Endothelial cell of umbilical vein (primary cell): ENCODE results near the gene CCDC69. TPM values are rescaled to one million over a fixed set of nuclear protein-coding genes. Genes with fewer than 3 reads are reported as not detected.

Source experiments
- BruUV-seq: library from RNA; stranded (reverse); fragments of 400-500 nt; replicated peaks from 2 replicates; lab custom pipeline; 2021; lab: Mats Ljungman, UMichigan
- CTCF ChIA-PET: fragments of 300-600, 350-600 bp; sonication (Branson Sonifier 250); formaldehyde crosslinking; loops from one replicate; lab custom pipeline; 2021; ENCODE audit warnings: antibody characterized with exemption, inconsistent platforms; lab: Charles Lee
- POLR2A ChIA-PET: fragments of 300-600, 350-600 bp; sonication (Branson Sonifier 250); formaldehyde crosslinking; loops from one replicate; lab custom pipeline; 2021; ENCODE audit warnings: antibody characterized with exemption, inconsistent platforms; lab: Charles Lee
- DNase-seq: peaks from one replicate; pipeline ENCODE4 v3.0.0-alpha.2; 2011; ENCODE audit warnings: low read depth, low spot score
- FAIRE-seq: peaks from 2 replicates; lab custom pipeline; 2011; peaks lifted over from hg19 to GRCh38; lab: Jason Lieb, UNC
- H2AFZ ChIP-seq: 2 replicates; pipeline ENCODE4 v1.6.0; 2012; ENCODE audit warnings: low read depth, low read length, control low read depth, inconsistent platforms
- H3K27ac ChIP-seq: 2 replicates; pipeline ENCODE4 v1.5.1; 2011; ENCODE audit warnings: low read depth, mild to moderate bottlenecking, control low read depth, low read length, moderate library complexity; ENCODE audit not compliant: insufficient read depth
- H3K27me3 ChIP-seq, 2 experiments: 2 replicates each; pipeline versions ENCODE4 v1.6.0 to v1.6.1; 2011; ENCODE audit warnings: low read length in 2 of 2, mixed read lengths in 1 of 2; ENCODE audit not compliant: control insufficient read depth in 2 of 2, insufficient read depth in 2 of 2
- H3K36me3 ChIP-seq, 2 experiments: 2 replicates in 1 of 2; 3 replicates in 1 of 2; pipeline ENCODE4 v1.5.1; 2011; ENCODE audit warnings: low read length in 2 of 2, mild to moderate bottlenecking in 1 of 2, moderate library complexity in 1 of 2; ENCODE audit not compliant: control insufficient read depth in 2 of 2, insufficient read depth in 2 of 2; ENCODE audit errors: extremely low read depth in 1 of 2
- H3K4me1 ChIP-seq: 3 replicates; pipeline ENCODE4 v1.5.1; 2011; ENCODE audit warnings: mild to moderate bottlenecking, low read length; ENCODE audit not compliant: control insufficient read depth, insufficient read depth; ENCODE audit errors: extremely low read depth
- H3K4me2 ChIP-seq: 2 replicates; pipeline ENCODE4 v1.6.1; 2011; ENCODE audit warnings: low read length, control low read depth, mixed read lengths; ENCODE audit not compliant: insufficient read depth
- H3K4me3 ChIP-seq, 3 experiments: fragments of 200-600 bp in 1 of 3; sonication (generic), shearing (Covaris generic) in 1 of 3; replicated peaks in 1 of 3; 2 replicates each; pipeline ENCODE4 v1.5.1; 2011 to 2016; ENCODE audit warnings: control low read depth in 3 of 3, low read length in 3 of 3, mild to moderate bottlenecking in 2 of 3, inconsistent platforms in 1 of 3, low read depth in 1 of 3, moderate library complexity in 1 of 3; ENCODE audit not compliant: insufficient read depth in 1 of 3
- H3K79me2 ChIP-seq: 2 replicates; pipeline ENCODE4 v1.6.0; 2012; ENCODE audit warnings: low read length, inconsistent platforms; ENCODE audit not compliant: control insufficient read depth, insufficient read depth
- H3K9ac ChIP-seq: replicated peaks from 2 replicates; pipeline ENCODE3; 2011; ENCODE audit warnings: low read length, control low read depth; ENCODE audit not compliant: insufficient read depth; ENCODE audit errors: extremely low read depth
- H3K9me1 ChIP-seq: replicated peaks from 3 replicates; pipeline ENCODE4 v1.6.0; 2011; ENCODE audit warnings: mild to moderate bottlenecking, low read length; ENCODE audit not compliant: control insufficient read depth, insufficient read depth; ENCODE audit errors: extremely low read depth
- H3K9me3 ChIP-seq: replicated peaks from 2 replicates; pipeline ENCODE4 v1.5.1; 2012; ENCODE audit warnings: low read length, inconsistent platforms; ENCODE audit not compliant: control insufficient read depth, insufficient read depth
- H4K20me1 ChIP-seq: replicated peaks from 2 replicates; pipeline ENCODE3; 2011; ENCODE audit warnings: mild to moderate bottlenecking, low read length; ENCODE audit not compliant: control insufficient read depth, insufficient read depth; ENCODE audit errors: extremely low read depth
- EZH2 ChIP-seq: IDR thresholded peaks from 2 replicates; pipeline ENCODE4 v1.6.1; 2012; ENCODE audit warnings: borderline replicate concordance, low read depth, mild to moderate bottlenecking, moderate library complexity, low read length, inconsistent platforms; ENCODE audit not compliant: severe bottlenecking
- FOS ChIP-seq: IDR thresholded peaks from 2 replicates; pipeline ENCODE4 v1.6.1; 2011; ENCODE audit warnings: mild to moderate bottlenecking, low read length, moderate library complexity, borderline replicate concordance; ENCODE audit not compliant: insufficient read depth
- GATA2 ChIP-seq: IDR thresholded peaks from 2 replicates; pipeline ENCODE4 v1.7.0; 2011; ENCODE audit warnings: low read depth, mild to moderate bottlenecking, moderate library complexity, mixed read lengths, low read length; ENCODE audit not compliant: insufficient read length, insufficient read depth
- JUN ChIP-seq: IDR thresholded peaks from 2 replicates; pipeline ENCODE4 v1.6.1; 2011; ENCODE audit warnings: borderline replicate concordance, low read depth; ENCODE audit not compliant: insufficient read length, insufficient read depth
- MAX ChIP-seq: IDR thresholded peaks from 2 replicates; pipeline ENCODE4 v1.6.1; 2011; ENCODE audit not compliant: insufficient read depth, insufficient read length
- MYC ChIP-seq: IDR thresholded peaks from one replicate; pipeline ENCODE4 v1.6.1; 2011; ENCODE audit warnings: mild to moderate bottlenecking, low read depth, low read length
- POLR2A ChIP-seq: IDR thresholded peaks from 2 replicates; pipeline ENCODE4 v1.6.1; 2012; ENCODE audit warnings: low read depth, mild to moderate bottlenecking, control low read depth, low read length
- POLR2AphosphoS5 ChIP-seq: IDR thresholded peaks from 2 replicates; pipeline ENCODE4 v1.6.1; 2012; ENCODE audit warnings: low read depth, mild to moderate bottlenecking, control low read depth, low read length, moderate library complexity; ENCODE audit not compliant: insufficient read depth
- dilution Hi-C: fragments of 300-500 bp; cut with MboI; formaldehyde crosslinking; loops from one replicate; pipeline ENCODE4 v1.15.0; 2019; ENCODE audit warnings: low sequenced_read_pairs; ENCODE audit not compliant: extremely low pct_ligation_motif_present
- intact Hi-C: fragments of 100-400 bp; cut with micrococcal nuclease; formaldehyde crosslinking; loops from one replicate; pipeline ENCODE4 v1.10.0; 2022
- polyA plus RNA-seq, 4 experiments: library from polyadenylated mRNA; depleted of rRNA in 3 of 4; stranded (reverse) in 3 of 4; unstranded in 1 of 4; fragments of >200 nt; gene quantifications; 2 replicates each; pipeline versions ENCODE4 v1.2.1 to v1.2.3, GENCODE V29; 2011 to 2012; ENCODE audit warnings: missing spikeins in 1 of 4
- total RNA-seq: library from RNA; stranded (reverse); gene quantifications from 2 replicates; pipeline ENCODE4 v1.2.3, GENCODE V29; 2021
- TF ChIP-seq, protein P1 (sequence below), 2 donors: IDR thresholded peaks; 1 replicate in 1 of 2; 2 replicates in 1 of 2; pipeline ENCODE4 v1.5.1; 2011; ENCODE audit warnings: low read length in 2 of 2, mild to moderate bottlenecking in 2 of 2, moderate library complexity in 2 of 2, control low read depth in 1 of 2, inconsistent platforms in 1 of 2, low read depth in 1 of 2; ENCODE audit not compliant: insufficient read depth in 1 of 2; ENCODE audit errors: extremely low read depth in 1 of 2

CCDC69 gene
- total and polyA plus RNA-seq, 2 donors (not counting 3 experiments of a cell fraction or from before 2014, with no cell fraction given), result 4.1 to 4.5 TPM

DNA sequence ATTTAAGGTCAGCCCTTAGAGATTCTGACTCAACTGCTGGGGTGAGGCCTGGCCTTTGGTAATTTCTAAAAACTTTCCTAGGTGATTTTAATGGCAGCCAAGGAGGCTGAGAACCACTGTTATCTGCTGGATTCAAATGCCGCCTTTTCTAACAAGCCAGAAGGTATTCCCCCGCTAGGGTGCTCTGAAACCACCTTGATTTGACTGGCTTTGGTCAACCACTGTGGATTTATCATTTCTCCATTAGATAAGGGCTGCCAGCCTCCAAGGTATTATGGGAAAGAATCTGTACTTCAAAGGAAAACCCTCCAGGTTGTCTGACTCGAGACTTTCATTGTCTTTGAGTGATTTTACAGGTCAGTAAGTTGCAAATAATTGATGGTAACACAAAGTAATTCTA, 70.6 kb downstream of the CCDC69 start:
- Histone ChIP-seq H3K79me2 (peaks cover 72% of the 10 kb centered on the region), H3K9me1 (no peaks in the 10 kb centered on the region), H3K4me2 (no peak overlapping the region), H3K4me1 (peaks cover 35% of the 10 kb centered on the region), H3K9ac (no peak overlapping the region), H3K4me3 (no peak overlapping the region), H3K9me3 (no peaks in the 10 kb centered on the region), H3K27ac (no peak overlapping the region), H2AFZ (no peak overlapping the region), H4K20me1 (peaks cover 6% of the 10 kb centered on the region), H3K27me3 (no peaks in the 10 kb centered on the region), H3K36me3 (peaks cover 0 to 3% of the 10 kb centered on the region in 2 experiments)
- dilution Hi-C loops, result no loop called here
- TF ChIP-seq, protein P1, sequence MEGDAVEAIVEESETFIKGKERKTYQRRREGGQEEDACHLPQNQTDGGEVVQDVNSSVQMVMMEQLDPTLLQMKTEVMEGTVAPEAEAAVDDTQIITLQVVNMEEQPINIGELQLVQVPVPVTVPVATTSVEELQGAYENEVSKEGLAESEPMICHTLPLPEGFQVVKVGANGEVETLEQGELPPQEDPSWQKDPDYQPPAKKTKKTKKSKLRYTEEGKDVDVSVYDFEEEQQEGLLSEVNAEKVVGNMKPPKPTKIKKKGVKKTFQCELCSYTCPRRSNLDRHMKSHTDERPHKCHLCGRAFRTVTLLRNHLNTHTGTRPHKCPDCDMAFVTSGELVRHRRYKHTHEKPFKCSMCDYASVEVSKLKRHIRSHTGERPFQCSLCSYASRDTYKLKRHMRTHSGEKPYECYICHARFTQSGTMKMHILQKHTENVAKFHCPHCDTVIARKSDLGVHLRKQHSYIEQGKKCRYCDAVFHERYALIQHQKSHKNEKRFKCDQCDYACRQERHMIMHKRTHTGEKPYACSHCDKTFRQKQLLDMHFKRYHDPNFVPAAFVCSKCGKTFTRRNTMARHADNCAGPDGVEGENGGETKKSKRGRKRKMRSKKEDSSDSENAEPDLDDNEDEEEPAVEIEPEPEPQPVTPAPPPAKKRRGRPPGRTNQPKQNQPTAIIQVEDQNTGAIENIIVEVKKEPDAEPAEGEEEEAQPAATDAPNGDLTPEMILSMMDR (IDR thresholded peaks at IDR 0.05; ENCODE audit: extremely low read depth in 1 of 2, insufficient read depth in 1 of 2, low read depth in 1 of 2, low read length in 2 of 2), result no peak
- TF ChIP-seq POLR2A, result no peak
- no peak for TF ChIP-seq EZH2
- TF ChIP-seq POLR2AphosphoS5, result no peak
- TF ChIP-seq MAX, result no peak
- TF ChIP-seq JUN, result no peak
- TF ChIP-seq MYC, result no peak
- no peak for TF ChIP-seq FOS
- no peak for TF ChIP-seq GATA2
- DNase-seq (no peak), FAIRE-seq (no peak)
- POLR2A ChIA-PET, result no interaction called here
- CTCF ChIA-PET, result interaction anchor here (1.2 kb wide), 2 partner anchors 12 to 27 kb away, joined by 6 read pairs; no protein-coding TSS in a partner anchor
- no TSS peak for BruUV-seq
- intact Hi-C loops, result no loop called here
